ENCODE data around the gene CD48.
"Not testable (repeated sequence)": the region's sequence is repeated elsewhere in the genome, so short reads cannot be mapped to it uniquely, and the experiment has no call there.

CD48 gene

GRCh38 chr1:160692390-160692789 lies 19.2 kb downstream of the CD48 start:
- H3K36me3 ChIP-seq (ENCODE audit: control insufficient read depth in 1 of 2, insufficient read depth in 2 of 2, low read length in 2 of 2); H3K27ac ChIP-seq (ENCODE audit: low read length); H3K27me3 ChIP-seq (ENCODE audit: low read depth, low read length); H3K9me3 ChIP-seq (ENCODE audit: control insufficient read depth in 1 of 2, low read length in 2 of 2); H3K4me3 ChIP-seq (ENCODE audit: low read depth in 1 of 2, low read length in 2 of 2); H3K4me1 ChIP-seq (ENCODE audit: control insufficient read depth in 1 of 2, insufficient read depth in 2 of 2, low read length in 2 of 2): not testable (repeated sequence)

DNA sequence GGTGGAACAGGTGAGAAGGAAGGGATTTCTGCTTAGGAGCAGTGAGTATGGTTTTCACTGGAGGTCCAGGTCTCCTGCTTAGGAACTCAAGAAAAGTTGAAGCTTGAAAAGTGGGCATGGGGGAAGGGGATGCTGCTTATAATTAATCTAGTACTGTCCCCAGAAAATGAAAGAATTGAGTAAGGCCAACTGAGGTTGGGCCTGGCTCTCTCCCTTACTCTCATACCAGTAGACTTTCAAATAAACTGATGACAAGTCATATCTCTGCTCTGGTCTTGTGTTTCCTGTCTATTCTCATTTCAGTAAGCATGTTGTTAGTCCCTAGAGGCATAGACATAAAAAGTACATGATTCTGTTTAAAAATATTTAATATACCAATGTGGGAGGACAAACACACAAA lies 26.4 kb downstream of the CD48 start:
- Histone ChIP-seq H3K4me3 (ENCODE audit: low read depth in 1 of 2, low read length in 2 of 2) (no peak overlapping the region), H3K27me3 (ENCODE audit: low read depth, low read length) (no peaks in the 10 kb centered on the region), H3K4me1 (ENCODE audit: control insufficient read depth in 1 of 2, insufficient read depth in 2 of 2, low read length in 2 of 2) (peaks cover 0 to 7% of the 10 kb centered on the region in 2 donors), H3K27ac (ENCODE audit: low read length) (no peak overlapping the region), H3K9me3 (ENCODE audit: control insufficient read depth in 1 of 2, low read length in 2 of 2) (no peaks in the 10 kb centered on the region), H3K36me3 (ENCODE audit: control insufficient read depth in 1 of 2, insufficient read depth in 2 of 2, low read length in 2 of 2) (no peaks in the 10 kb centered on the region)

DNA sequence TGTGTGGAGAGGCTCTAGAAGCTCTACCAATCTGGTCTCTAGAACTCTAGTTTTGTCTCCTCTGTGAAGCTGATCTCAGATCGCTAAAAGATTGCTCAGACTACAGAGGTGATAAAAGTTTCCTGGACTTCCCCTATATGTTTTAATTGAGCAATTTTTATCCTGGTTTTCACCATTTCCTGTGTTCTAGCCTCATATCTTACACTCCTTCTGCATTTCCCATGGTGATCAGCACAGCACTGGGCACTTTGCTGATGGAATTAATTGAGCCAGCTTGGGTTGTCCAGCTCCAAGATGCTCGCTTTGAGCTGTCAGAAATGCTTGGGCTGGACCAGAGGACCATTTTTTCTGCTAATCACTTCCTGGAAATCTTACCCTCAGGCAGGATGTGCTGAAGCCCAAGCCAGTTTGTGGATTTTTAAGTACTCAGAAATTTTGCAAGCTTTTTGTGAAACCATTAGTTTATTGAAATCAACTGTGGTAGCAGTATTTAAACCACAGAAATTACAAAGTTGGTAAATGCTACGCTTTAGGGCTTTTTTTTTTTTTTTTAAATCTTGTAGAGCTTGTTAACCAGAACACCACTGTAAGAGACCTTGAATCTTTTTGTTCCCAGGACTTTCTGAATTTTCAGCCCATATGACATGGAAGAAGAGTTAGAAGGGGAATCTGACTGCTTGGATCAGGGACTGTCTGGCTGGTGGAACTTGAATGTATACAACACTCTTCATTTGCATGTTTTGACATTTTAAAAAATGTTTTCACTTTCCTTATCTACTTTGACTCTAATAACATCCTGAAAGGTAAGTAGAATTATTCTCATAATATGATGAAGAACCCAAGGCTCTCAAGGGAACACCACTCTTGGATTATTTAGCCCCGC lies 28.4 kb downstream of the CD48 start:
- Histone ChIP-seq H3K27me3 (ENCODE audit: low read depth, low read length) (no peaks in the 10 kb centered on the region), H3K36me3 (ENCODE audit: control insufficient read depth in 1 of 2, insufficient read depth in 2 of 2, low read length in 2 of 2) (no peaks in the 10 kb centered on the region), H3K4me3 (ENCODE audit: low read depth in 1 of 2, low read length in 2 of 2) (no peak overlapping the region), H3K4me1 (ENCODE audit: control insufficient read depth in 1 of 2, insufficient read depth in 2 of 2, low read length in 2 of 2) (peaks cover 0 to 7% of the 10 kb centered on the region in 2 donors), H3K9me3 (ENCODE audit: control insufficient read depth in 1 of 2, low read length in 2 of 2) (no peaks in the 10 kb centered on the region), H3K27ac (ENCODE audit: low read length) (no peak overlapping the region)

GRCh38 chr1:160681891-160682140 lies 29.8 kb downstream of the CD48 start:
- H3K9me3 ChIP-seq (ENCODE audit: control insufficient read depth in 1 of 2, low read length in 2 of 2): no peaks in the 10 kb centered on the region
- H3K4me1 ChIP-seq (ENCODE audit: control insufficient read depth in 1 of 2, insufficient read depth in 2 of 2, low read length in 2 of 2): peaks cover 0 to 7% of the 10 kb centered on the region in 2 donors
- no peak overlapping the region for H3K4me3 ChIP-seq (ENCODE audit: low read depth in 1 of 2, low read length in 2 of 2)
- H3K27ac ChIP-seq (ENCODE audit: low read length): no peak overlapping the region
- no peaks in the 10 kb centered on the region for H3K36me3 ChIP-seq (ENCODE audit: control insufficient read depth in 1 of 2, insufficient read depth in 2 of 2, low read length in 2 of 2)
- no peaks in the 10 kb centered on the region for H3K27me3 ChIP-seq (ENCODE audit: low read depth, low read length)

- H3K27ac ChIP-seq (ENCODE audit: low read length): no peak overlapping the region
- H3K9me3 ChIP-seq (ENCODE audit: control insufficient read depth in 1 of 2, low read length in 2 of 2): no peaks in the 10 kb centered on the region
- peaks cover 0 to 7% of the 10 kb centered on the region in 2 donors for H3K4me1 ChIP-seq (ENCODE audit: control insufficient read depth in 1 of 2, insufficient read depth in 2 of 2, low read length in 2 of 2)
- H3K36me3 ChIP-seq (ENCODE audit: control insufficient read depth in 1 of 2, insufficient read depth in 2 of 2, low read length in 2 of 2): no peaks in the 10 kb centered on the region
- H3K27me3 ChIP-seq (ENCODE audit: low read depth, low read length): no peaks in the 10 kb centered on the region
- no peak overlapping the region for H3K4me3 ChIP-seq (ENCODE audit: low read depth in 1 of 2, low read length in 2 of 2)
Observed at GRCh38 chr1:160681066-160681890, 30.3 kb downstream of the CD48 start.

GRCh38 chr1:160680399-160680798 lies 31.2 kb downstream of the CD48 start:
- H3K27me3 ChIP-seq (ENCODE audit: low read depth, low read length): no peaks in the 10 kb centered on the region
- no peaks in the 10 kb centered on the region for H3K36me3 ChIP-seq (ENCODE audit: control insufficient read depth in 1 of 2, insufficient read depth in 2 of 2, low read length in 2 of 2)
- H3K4me3 ChIP-seq (ENCODE audit: low read depth in 1 of 2, low read length in 2 of 2): no peak overlapping the region
- no peaks in the 10 kb centered on the region for H3K9me3 ChIP-seq (ENCODE audit: control insufficient read depth in 1 of 2, low read length in 2 of 2)
- H3K4me1 ChIP-seq (ENCODE audit: control insufficient read depth in 1 of 2, insufficient read depth in 2 of 2, low read length in 2 of 2): peaks cover 0 to 8% of the 10 kb centered on the region in 2 donors
- H3K27ac ChIP-seq (ENCODE audit: low read length): no peak overlapping the region

DNA sequence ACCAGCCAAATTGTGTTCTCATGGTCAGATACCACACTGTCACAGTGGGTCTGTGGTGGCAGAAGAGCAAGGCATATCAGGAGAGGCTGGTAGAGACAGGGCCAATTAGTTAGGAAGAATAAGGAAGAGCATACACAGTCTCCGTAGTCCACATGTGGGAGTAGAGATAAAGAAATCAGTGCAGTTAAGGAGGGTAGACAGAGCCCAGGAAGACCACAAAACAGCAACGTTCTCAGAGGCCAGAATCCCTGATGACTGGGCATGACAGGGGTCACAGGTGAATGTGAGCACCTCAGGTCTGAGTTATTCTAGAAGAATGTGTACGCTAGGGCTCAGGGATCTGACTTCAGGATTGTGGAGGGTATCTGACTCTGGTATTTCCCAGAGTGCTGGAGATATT lies 31.7 kb downstream of the CD48 start:
- no peak overlapping the region for H3K27ac ChIP-seq (ENCODE audit: low read length)
- H3K9me3 ChIP-seq (ENCODE audit: control insufficient read depth in 1 of 2, low read length in 2 of 2): no peaks in the 10 kb centered on the region
- no peak overlapping the region for H3K4me3 ChIP-seq (ENCODE audit: low read depth in 1 of 2, low read length in 2 of 2)
- peaks cover 0 to 9% of the 10 kb centered on the region in 2 donors for H3K4me1 ChIP-seq (ENCODE audit: control insufficient read depth in 1 of 2, insufficient read depth in 2 of 2, low read length in 2 of 2)
- no peaks in the 10 kb centered on the region for H3K27me3 ChIP-seq (ENCODE audit: low read depth, low read length)
- H3K36me3 ChIP-seq (ENCODE audit: control insufficient read depth in 1 of 2, insufficient read depth in 2 of 2, low read length in 2 of 2): no peaks in the 10 kb centered on the region

- no peaks in the 10 kb centered on the region for H3K36me3 ChIP-seq (ENCODE audit: control insufficient read depth in 1 of 2, insufficient read depth in 2 of 2, low read length in 2 of 2)
- no peaks in the 10 kb centered on the region for H3K27me3 ChIP-seq (ENCODE audit: low read depth, low read length)
- no peaks in the 10 kb centered on the region for H3K9me3 ChIP-seq (ENCODE audit: control insufficient read depth in 1 of 2, low read length in 2 of 2)
- H3K4me3 ChIP-seq (ENCODE audit: low read depth in 1 of 2, low read length in 2 of 2): no peak overlapping the region
- H3K27ac ChIP-seq (ENCODE audit: low read length): no peak overlapping the region
- peaks cover 0 to 3% of the 10 kb centered on the region in 2 donors for H3K4me1 ChIP-seq (ENCODE audit: control insufficient read depth in 1 of 2, insufficient read depth in 2 of 2, low read length in 2 of 2)
Observed at GRCh38 chr1:160676869-160677597, 34.6 kb downstream of the CD48 start.

DNA sequence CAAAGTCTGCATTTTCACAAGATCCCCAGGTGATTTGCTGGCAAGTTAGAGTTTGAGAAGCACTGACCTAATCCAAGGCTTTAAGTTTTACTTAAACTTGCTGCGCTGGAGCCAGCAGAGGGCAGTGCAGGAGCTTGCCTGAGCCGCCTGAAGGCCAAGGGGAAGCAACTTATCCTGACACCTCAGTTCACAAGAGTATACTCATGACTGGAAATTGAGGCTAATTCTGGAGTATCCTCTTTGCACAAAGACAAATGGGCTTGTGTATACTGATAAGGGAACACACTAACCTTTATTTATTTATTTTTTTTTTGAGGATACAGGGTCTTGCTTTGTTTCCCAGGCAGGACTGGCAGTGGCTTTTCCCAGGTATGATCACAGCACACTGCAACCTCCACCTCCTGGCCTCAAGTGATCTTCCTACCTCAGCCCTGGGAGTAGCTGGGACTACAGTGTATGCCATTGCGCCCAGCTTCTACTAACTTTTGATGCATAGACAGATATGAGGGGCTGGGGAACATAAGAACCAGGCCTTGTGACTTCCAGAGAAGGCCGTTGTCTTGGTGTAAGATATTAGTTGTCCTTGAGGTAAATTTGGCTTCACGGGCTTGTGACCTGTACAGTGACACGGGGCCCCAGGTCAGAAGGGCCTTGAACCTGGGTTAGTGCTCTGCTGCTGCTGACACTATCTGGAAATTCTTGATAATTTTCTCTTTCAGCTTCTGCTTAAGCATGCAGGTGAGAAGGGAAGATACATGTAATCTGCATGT lies 35.8 kb downstream of the CD48 start:
- no peak overlapping the region for H3K27ac ChIP-seq (ENCODE audit: low read length)
- no peaks in the 10 kb centered on the region for H3K27me3 ChIP-seq (ENCODE audit: low read depth, low read length)

GRCh38 chr1:160674415-160674814 lies 37.2 kb downstream of the CD48 start:
- no peak overlapping the region for H3K4me3 ChIP-seq (ENCODE audit: low read depth in 1 of 2, low read length in 2 of 2)
- no peaks in the 10 kb centered on the region for H3K36me3 ChIP-seq (ENCODE audit: control insufficient read depth in 1 of 2, insufficient read depth in 2 of 2, low read length in 2 of 2)
- H3K9me3 ChIP-seq (ENCODE audit: control insufficient read depth in 1 of 2, low read length in 2 of 2): no peaks in the 10 kb centered on the region
- no peaks in the 10 kb centered on the region for H3K27me3 ChIP-seq (ENCODE audit: low read depth, low read length)
- H3K27ac ChIP-seq (ENCODE audit: low read length): no peak overlapping the region
- peaks cover 0 to 3% of the 10 kb centered on the region in 2 donors for H3K4me1 ChIP-seq (ENCODE audit: control insufficient read depth in 1 of 2, insufficient read depth in 2 of 2, low read length in 2 of 2)

More for the DNA sequence above, 35.8 kb downstream of the CD48 start:
- Histone ChIP-seq H3K9me3 (ENCODE audit: control insufficient read depth in 1 of 2, low read length in 2 of 2) (no peaks in the 10 kb centered on the region), H3K4me3 (ENCODE audit: low read depth in 1 of 2, low read length in 2 of 2) (no peak overlapping the region), H3K36me3 (ENCODE audit: control insufficient read depth in 1 of 2, insufficient read depth in 2 of 2, low read length in 2 of 2) (no peaks in the 10 kb centered on the region), H3K4me1 (ENCODE audit: control insufficient read depth in 1 of 2, insufficient read depth in 2 of 2, low read length in 2 of 2) (peaks cover 0 to 3% of the 10 kb centered on the region in 2 donors)
